Activated CD4-positive, alpha-beta T cell treated with anti-CD3 and anti-CD28 coated beads, Interleukin-2, amount 50 U/mL, for 4 hours (primary cell): Measurements from ENCODE around the gene TBC1D16.

Source experiments
- DNase-seq, 2 experiments: peaks; one replicate each; pipeline ENCODE4 v3.0.0-alpha.2; 2020

The TBC1D16 gene

GRCh38 chr17:79987187-79987934, 48.3 kb downstream of the TBC1D16 start:
- DNase-seq: no peak

DNA sequence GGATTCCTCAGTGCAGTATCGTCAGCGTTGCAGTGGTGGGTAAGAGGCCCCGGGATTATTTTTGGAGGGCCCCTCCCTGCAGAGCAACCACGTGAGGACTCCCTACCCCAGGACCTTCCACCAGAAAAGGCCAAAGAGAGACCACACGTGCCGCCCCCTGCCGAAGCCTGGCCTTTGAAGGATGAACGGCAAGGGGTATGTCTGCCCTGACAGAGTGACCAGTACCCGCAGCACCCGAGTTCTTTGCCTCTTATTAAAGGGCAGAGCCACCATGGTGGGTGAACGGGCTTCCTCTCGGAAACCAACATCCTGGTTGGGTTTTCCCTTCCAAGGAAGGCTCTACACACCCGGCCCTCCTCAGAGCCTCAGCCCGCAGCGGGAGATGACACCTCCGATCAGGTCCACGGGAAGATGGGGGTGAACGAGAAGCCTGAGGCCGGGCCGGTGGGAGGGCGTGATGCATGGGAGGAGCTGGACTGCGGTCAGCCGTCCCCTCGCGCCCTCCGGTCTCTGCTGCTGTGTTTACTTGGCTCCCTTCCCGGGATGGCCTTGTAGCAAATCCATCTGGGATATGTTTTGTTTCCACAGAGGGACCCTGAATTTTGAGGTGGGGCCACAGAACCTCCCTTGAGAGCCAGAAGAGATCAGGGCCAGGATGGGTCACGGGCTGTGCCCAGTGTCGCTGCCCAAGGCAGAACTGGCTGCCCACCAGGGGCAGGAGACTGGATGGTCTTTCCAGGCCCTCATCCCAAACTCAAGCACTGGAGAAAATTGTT, 49.1 kb downstream of the TBC1D16 start:
- no peak for DNase-seq

DNA sequence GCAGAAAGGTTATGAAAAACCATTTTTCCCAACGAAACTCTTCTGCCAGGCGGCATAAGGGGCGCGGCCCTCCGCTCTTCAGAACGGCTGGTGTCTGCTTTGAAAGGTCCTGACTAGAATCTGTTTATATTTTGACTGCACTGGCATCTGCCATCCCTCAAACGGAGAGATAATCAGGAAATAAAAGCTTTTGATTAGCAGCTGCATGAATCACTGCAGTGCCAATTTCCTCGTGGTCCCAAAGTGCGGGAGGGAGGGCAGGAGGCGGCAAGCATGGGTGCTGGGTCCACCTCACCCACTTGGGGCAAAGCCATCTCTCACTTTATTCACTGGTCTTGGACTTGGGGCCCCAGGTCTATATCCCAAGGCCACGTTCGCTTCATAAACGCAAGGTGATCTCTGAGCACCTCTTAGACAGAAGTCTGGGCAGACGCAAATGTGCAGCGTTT, 49.7 kb downstream of the TBC1D16 start:
- DNase-seq: no peak

DNA sequence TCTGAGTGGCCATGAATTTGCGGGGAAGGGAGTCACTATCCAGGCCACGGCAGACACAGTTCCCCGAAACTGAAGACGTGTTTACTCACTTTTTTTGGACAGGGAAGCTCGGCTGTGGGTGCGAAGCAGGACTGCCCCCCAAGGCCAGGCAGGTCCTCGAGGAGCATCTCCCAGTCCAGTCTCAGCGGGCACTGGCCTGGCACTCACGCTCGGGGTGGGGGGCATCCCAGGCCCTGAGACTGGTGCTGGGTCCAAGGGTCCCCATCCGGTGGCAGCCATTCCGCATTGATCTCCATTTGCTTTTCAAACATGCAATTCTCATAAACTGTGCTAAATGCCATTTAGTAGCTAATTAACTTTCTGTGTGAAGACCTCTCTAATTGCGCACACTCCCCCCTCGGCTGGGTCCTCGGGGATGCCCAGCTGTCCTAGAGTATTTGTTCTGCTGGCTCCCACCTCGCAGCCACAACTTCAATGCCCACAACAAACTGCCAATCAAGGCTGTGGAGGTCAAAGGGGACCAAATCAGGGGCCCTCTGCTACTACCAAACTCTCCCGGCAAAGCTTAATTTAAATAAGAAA, 50.2 kb downstream of the TBC1D16 start:
- DNase-seq: no peak

GRCh38 chr17:79984877-79985276, 50.8 kb downstream of the TBC1D16 start:
- no peak for DNase-seq

DNA sequence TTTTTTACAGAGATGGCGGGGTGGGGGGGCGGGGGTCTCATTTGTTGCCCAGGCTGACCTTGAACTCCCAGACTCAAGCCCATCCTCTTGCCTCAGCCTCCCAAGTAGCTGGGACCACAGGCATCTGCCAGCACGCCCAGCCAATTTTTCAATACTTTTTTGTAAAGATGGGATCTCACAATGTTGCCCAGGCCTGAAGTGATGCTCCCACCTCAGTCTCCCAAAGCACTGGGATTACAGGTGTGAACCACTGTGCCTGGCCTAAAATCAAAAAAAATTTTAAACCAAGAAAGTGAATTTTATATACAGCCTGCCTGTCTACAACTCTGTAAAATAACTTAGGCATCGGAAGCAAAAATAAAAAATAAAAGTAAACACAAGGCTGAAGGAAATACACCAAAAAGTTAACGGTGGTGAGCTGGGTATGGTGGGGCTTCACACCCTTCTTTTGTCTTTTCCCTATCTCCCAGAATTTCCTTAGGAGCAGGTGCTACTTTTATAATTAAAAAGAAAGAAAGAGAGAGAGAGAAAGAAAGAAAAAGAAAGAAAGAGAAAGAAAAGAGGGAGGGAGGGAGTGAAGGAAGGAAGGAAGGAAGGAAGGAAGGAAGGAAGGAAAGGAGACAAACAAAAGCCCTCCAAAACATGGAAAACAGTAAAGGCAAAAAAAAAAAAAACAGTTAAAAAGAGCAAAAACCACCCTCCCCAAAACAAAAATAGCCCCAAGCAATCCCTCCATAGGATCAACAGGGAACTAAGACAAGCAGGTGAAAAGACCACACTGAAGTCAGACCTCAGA, 51.4 kb downstream of the TBC1D16 start:
- DNase-seq: no peak

DNA sequence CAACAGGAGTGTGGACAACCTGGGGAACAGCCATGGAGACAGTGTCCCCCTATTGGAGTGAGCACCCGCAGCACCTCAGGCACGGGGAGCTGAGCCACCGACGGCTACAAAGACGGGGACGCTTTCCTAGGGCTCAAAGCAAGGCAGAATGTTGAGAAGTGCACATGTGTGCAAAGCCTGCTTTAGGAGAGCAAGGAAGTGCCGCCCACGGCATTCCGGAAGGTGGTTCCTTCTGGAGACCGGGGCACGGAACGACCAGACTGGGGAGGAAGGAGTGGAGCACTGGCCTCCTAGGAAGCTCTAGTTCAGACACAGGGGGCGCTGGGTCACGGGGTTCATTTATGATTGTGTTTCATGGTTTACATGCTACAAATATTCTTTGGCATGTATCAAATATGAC, 52.2 kb downstream of the TBC1D16 start:
- DNase-seq: no peak

DNA sequence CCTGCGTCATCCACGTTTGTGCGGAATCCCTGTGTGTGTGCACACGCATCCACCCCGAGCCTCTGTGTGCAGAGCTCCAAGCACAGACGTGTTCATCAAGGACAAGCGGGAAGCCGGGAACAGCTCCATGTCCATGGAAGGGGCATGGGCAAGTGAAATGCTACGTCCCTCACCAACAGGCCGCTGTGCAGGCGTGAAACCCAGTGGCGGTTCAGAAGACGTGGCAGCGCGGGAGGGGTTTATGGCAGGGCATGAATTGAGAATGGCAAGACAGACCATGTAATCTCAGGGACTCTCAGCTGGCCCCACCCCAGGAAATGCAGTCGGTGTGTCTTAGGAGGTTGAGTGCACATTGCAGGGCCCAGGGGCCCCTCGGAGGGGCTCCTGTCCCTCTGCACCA, 52.7 kb downstream of the TBC1D16 start:
- no peak for DNase-seq

DNA sequence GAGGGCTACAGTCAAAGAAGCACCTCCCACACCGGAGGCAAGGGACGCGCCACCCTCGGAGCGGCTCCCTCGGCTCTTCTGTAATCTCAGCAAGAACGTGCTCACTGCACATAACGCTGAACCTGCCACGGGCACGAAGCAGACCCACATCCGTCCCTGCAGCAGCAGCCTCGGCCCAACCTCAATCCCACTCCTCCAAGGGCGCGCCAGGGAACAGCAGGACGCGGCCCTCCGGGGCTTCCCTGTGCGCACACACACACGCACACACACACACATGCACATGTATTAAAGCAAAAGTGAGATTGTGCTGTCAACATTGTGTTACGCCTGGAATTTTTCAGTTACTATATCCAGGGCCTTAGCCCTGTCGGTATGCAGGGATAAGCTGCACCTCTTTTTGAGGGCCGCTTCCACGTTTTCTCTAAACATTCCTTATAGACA, 54.0 kb downstream of the TBC1D16 start:
- DNase-seq: no peak

DNA sequence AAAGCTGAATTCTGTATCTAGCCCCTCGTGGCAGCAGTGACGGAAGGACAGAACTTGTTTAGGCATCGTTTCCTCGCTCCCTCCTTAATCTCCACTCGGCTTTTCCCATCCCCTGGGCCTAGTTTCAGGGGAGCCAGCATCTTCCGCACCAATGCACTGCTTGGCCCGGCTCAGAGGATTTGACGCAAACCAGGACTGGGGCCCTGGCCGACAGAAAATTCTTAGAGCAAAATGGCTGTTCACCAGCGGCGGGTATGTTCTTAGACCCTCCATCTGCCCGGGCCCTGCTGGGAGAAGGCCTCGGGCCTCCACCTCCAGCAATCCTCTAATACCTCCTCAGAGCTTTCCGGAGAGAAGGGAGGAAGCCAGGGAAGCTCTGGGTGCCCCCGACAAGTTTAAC, 54.6 kb downstream of the TBC1D16 start:
- DNase-seq: no peak

- no peak for DNase-seq
Measured at GRCh38 chr17:79980246-79981043, 55.2 kb downstream of the TBC1D16 start.

- no peak for DNase-seq
Measured at GRCh38 chr17:79979816-79980215, 55.9 kb downstream of the TBC1D16 start.

DNA sequence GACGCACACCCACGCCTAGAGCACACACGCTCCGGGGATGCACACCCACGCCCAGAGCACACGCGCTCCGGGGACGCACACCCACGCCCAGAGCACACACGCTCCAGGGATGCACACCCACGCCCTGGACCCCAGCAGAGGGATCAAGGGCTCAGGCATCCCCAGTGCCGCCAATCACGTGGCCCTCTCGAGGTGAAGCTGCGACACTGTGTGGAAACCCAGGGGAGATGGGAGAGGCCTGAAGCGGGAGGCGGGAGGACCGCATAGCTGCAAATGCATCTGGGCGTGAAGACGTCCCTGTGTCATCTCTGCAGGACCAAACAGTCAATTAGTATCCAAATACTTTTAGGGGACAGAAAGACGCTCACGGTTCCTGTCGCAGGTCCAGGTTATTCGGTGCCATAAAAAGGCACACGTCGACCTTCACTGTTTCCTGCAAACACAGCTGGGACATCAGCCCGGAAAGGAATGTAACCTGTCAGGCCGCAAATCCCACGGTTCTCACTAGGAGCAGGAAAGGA, 56.4 kb downstream of the TBC1D16 start:
- DNase-seq: no peak

DNA sequence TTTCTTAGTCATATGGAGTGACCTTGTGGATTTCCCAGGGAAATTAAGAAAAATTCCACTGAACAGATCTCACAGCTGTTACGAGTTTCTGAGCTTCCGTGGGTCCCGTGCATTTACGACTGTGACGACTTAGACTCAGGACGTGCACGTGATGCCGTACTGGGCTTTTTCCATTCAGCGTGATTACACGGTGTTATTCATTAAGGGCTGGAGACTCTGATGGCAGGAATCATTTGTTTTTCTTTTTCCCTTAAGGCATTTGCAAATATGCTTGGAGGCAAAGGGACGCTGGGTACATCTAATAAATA, 57.2 kb downstream of the TBC1D16 start:
- no peak for DNase-seq

DNA sequence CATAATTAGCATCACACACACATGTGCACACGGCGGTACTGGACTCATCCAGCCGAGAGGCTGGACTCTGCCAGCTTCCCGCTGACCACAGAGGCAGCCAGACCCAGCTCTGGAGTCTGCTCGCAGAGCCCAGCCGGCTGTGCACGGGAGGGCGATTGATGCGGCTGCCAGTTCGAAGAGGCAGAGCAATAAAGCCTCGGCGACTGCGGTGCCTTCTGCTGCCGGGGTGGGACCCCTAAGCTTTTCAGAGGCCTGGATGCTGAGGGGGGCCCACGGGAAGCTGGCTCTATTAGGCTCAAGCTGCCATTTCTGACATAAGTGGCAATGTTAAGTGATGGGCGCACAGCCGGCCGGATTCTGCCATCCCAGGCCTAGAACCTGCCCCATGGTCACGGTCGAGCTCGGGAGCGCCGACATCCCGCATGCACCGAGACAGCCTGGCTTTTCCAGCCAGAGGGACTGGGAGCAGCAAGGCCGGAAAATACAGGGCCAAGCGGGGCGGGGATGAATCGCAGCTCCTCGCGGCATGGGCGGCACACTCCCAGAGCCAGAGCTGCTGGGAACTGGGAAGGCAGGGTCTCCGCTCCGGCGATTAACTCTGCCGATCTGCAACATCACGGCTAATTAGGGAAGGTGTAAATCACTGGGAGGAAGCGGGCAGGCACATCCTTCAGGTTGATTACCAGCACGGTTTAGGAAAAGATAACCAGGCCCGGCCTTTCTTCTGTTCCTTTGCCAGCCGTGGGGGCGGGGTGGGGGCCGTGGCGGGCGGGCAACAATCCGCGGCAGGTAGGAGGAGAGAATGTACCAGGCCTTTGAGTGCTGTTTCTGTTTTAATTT, 57.7 kb downstream of the TBC1D16 start:
- DNase-seq: no peak

DNA sequence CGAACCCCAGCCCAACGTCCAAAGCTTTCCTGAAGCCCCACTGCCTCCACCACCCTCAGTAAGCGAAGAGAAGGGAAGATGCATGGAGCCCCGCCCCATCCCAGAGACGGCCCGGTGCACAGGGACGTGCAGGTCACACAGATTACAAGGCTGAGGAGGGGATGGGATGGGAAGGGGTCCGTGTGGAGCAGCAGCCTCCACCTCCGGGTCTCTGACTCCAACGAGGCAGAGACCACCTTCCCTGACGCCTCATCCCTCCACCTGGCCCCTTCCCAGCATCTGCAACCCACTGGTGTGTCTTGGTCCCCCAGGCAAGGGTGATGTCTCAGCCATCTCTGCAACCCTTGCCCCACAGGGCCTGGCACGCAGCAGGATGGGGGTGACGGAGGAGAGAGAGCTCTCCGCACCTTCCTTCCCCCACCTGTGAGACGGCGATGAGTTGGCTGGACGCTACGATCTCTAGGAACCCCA, 58.5 kb downstream of the TBC1D16 start:
- DNase-seq: no peak

- DNase-seq: no peak
Measured at GRCh38 chr17:79976451-79976850, 59.2 kb downstream of the TBC1D16 start.

DNA sequence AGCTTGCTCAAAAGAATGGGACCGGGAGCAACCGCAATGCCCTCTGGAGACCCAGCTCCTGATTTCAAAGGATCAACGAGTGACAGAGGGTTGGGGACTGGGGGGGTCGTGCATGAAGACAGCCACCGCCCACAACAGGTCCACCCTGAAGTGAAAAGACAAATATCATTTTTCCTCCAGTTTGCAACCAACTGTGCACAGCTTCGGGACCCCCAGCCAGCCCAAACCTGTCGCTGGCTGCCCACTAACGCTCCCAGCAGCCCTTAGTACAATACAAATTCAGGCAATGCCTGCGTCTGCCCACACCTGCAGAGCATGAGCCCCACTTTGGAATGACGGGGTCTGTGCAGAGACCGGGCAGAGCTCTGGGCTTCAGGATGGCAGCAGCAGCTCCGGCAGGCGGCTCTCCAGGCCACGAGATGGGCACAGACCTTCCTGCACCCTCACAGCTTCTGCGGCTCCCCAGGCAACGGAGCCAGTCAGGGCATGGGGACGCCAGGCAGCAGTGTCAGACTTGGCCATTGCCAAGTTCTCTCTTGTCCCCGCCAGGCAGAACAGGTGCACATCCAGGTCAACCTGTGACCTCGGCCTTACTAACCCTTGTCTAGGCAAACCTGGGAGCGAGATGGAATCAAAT, 60.1 kb downstream of the TBC1D16 start:
- DNase-seq: no peak

DNA sequence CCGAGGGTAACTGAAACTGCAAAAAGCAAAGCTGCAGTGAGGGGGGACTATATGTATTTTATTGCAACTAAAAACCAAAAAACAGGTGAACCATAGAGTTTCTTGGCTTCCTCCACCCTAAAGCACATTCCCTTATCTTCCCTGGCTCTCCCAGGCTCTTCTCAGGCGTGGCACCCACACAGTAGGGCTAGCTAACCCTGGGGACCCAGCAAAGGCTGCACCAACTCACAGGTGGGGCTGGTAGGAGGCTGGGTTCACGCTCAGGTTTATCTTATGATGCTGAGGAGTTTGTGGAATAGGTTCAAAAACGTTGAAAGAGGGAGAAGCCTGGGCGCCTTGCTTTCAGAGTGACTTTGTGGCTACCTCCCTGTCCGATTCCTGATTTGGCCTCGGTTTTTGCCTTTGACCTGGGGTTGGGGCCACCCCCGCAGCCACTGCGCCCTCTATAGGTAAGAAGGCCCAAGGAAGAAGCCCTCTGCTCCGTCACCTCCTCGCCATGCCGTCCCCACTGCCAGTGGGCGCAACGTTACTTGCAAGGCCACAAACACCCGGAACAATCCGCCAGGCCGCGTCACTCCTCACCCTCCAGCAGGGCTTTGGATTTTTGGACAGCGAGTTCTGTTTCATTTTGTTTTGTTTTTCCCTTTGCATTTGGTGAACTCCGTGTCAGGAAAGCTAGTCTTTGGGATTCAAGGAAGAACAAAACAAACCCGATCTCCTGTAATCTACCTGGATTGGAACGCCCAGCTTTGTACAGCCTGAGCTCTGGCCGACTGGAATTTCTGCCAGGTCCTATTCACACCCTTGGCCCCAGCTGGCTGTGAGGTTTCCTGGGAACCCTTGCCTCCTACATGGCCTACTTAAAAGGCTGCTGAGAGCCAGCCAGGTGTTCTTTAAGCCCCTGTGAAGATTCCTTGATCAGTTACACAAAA, 60.8 kb downstream of the TBC1D16 start:
- no peak for DNase-seq
